Left cardiac atrium (tissue), 4 donors: ENCODE data around the gene ATP11A. TPM values are rescaled to one million over a fixed set of nuclear protein-coding genes. Genes with fewer than 3 reads are reported as not detected.

Experiments
- ATAC-seq, 2 donors: fragments of 200-7000 bp; cut with Tn5 transposase; one replicate each; pipeline ENCODE4 v1.9.1; 2020; ENCODE audit warnings: mild to moderate bottlenecking in 2 of 2, moderate library complexity in 2 of 2
- DNase-seq: peaks from one replicate; pipeline ENCODE4 v3.0.0-alpha.2; 2020
- intact Hi-C, 2 donors: fragments of 100-400 bp; cut with DNase I; formaldehyde crosslinking; loops; one replicate each; pipeline versions ENCODE4 v1.14.1 to v1.15.1; 2022 to 2023
- total RNA-seq, 2 donors: library from RNA; stranded (reverse); fragmentation: NEBNext Ultra II Directional; extraction: Animal tissue kit (Norgen Biotek cat#: 25700); gene quantifications; one replicate each; pipeline ENCODE4 v1.2.1, GENCODE V29; 2021
- donor health status: DM: no; HTN: yes; CAD: no.
- donor health status: DM: no; HTN: yes; CAD: no; lungs with severe emphysema.
- donor health status: DM: yes; HTN: yes; CAD: no.
- donor health status: Dilated cardiomyopathy.

The ATP11A gene
- total RNA-seq, 2 donors from 2014 or later: 58.5 to 69.9 TPM

GRCh38 chr13:112885242-112885781 lies 195.5 kb downstream of the ATP11A start:
- intact Hi-C loops: no loop called here
- DNase-seq: peak; percentile 17
- no peak for ATAC-seq

- peak; percentile 87 for DNase-seq
- intact Hi-C loops: no loop called here
- ATAC-seq: peak; percentile 94 to 96
These were observed 196.0 kb downstream of the ATP11A start for GRCh38 chr13:112885782-112886268.

- no peak for ATAC-seq
- intact Hi-C loops: no loop called here
- DNase-seq: peak; percentile 15
These were observed 197.3 kb downstream of the ATP11A start for GRCh38 chr13:112887151-112887550.

GRCh38 chr13:112887557-112887991 lies 197.7 kb downstream of the ATP11A start:
- DNase-seq: peak; percentile 17
- intact Hi-C loops: no loop called here
- no peak for ATAC-seq

GRCh38 chr13:112888238-112889111 lies 198.6 kb downstream of the ATP11A start:
- ATAC-seq (no peak), DNase-seq (peak; percentile 16)
- intact Hi-C loops: no loop called here

- no peak for ATAC-seq
- DNase-seq: peak; percentile 12
- intact Hi-C loops: no loop called here
These were observed 199.8 kb downstream of the ATP11A start for GRCh38 chr13:112889351-112890290.

- intact Hi-C loops: no loop called here
- DNase-seq: no peak
- no peak for ATAC-seq
These were observed 200.7 kb downstream of the ATP11A start for GRCh38 chr13:112890316-112891145.

- peak; percentile 16 for DNase-seq
- intact Hi-C loops: no loop called here
- no peak for ATAC-seq
These were observed 201.9 kb downstream of the ATP11A start for GRCh38 chr13:112891477-112892401.

GRCh38 chr13:112892426-112893206 lies 202.8 kb downstream of the ATP11A start:
- intact Hi-C loops: no loop called here
- ATAC-seq (no peak), DNase-seq (peak; percentile 15)

GRCh38 chr13:112893207-112893569 lies 203.3 kb downstream of the ATP11A start:
- ATAC-seq (no peak), DNase-seq (no peak)
- intact Hi-C loops: no loop called here

GRCh38 chr13:112893570-112894422 lies 204.0 kb downstream of the ATP11A start:
- DNase-seq (no peak), ATAC-seq (peak; percentile 50 to 66)
- intact Hi-C loops: no loop called here

GRCh38 chr13:112894423-112894672 lies 204.5 kb downstream of the ATP11A start:
- ATAC-seq (no peak), DNase-seq (peak; percentile 34)
- intact Hi-C loops: no loop called here

GRCh38 chr13:112894673-112895481 lies 205.0 kb downstream of the ATP11A start:
- peak; percentile 1 to 8 for ATAC-seq

GRCh38 chr13:112895521-112896465 lies 206.0 kb downstream of the ATP11A start:
- DNase-seq (no peak), ATAC-seq (no peak)
- intact Hi-C loops: no loop called here

More at GRCh38 chr13:112894673-112895481, 205.0 kb downstream of the ATP11A start:
- intact Hi-C loops: no loop called here
- DNase-seq: no peak
